HG02981 (cell line): Measurements from ENCODE around the gene C2orf42.
"Not testable (repeated sequence)": the region's sequence is repeated elsewhere in the genome, so short reads cannot be mapped to it uniquely, and the experiment has no call there.

Experiments
- ATAC-seq: cut with Tn5 transposase; IDR thresholded peaks from one replicate; pipeline ENCODE4 v1.9.1; 2021; ENCODE audit warnings: mild to moderate bottlenecking, moderate library complexity; ENCODE audit not compliant: unreplicated experiment

C2orf42 gene

GRCh38 chr2:70173520-70173919 lies 17.3 kb downstream of the C2orf42 start:
- no peak for ATAC-seq

GRCh38 chr2:70169654-70170245 lies 21.1 kb downstream of the C2orf42 start:
- ATAC-seq: not testable (repeated sequence)

GRCh38 chr2:70161069-70161534 lies 29.7 kb downstream of the C2orf42 start:
- peak; percentile 92 for ATAC-seq

DNA sequence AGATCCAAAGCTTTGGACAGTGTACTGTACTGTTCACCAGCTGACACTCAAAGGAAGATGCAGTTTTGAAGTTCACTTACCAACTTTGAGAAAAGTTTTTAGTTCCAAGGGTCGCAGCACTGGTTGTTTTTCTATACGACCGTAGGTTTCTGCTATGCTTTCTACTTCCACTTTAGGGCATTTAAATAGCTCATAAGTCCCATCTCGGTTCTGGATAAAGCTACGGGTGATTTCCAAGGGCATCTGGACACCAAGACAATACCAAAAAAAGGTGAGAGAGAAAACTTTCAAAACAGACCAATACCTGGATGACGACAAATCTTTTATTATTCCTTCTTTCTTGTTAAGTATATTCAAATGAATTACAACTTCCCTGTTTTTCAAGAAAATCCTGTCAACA lies 30.3 kb downstream of the C2orf42 start:
- no peak for ATAC-seq

GRCh38 chr2:70149130-70149686 lies 41.6 kb downstream of the C2orf42 start:
- not testable (repeated sequence) for ATAC-seq

- not testable (repeated sequence) for ATAC-seq
These were observed 42.5 kb downstream of the C2orf42 start for GRCh38 chr2:70148211-70148760.

DNA sequence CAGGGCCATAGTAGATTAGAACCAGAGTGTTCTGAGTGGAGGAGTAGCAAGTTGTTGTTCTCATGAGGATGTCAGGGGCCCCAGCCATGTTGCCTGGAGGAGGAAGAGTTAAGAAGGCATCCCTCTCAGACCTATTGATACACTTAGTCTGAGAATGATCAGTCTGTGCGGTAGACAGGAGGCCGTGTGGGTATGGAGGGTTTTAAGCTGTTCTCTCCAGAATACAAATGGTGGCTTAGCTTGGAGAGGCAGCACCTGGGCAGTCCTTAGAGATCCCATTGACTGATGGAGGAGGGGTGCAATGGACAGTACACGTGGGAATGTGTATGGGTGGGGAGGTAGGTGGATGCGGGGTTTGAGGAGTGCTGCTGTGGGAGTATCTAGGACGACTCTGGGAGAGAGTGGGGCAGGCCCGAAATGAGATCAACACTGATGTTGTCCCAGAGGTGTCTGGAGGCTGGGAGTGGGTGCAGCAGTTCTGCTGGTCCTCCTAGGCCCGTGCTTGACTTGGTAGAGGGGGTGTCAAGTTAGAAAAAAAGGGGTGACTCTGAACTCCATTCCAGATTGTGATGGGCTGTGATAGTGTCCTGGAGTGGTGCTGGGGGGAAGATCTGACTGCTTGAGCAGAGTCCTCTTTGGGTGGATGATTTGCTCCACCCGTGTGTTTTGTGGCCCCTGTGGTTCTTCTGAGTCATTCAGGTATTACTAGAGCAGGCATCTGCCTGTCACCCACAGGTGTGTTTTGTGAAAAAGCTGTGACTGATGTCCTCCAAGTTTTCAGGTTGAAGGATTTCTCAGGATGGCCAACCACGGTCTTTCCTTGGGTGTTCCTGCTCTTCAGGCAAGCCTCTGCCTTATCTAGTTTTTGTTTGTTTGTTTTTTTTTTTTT lies 44.7 kb downstream of the C2orf42 start:
- ATAC-seq: no peak

- ATAC-seq: no peak
These were observed 45.7 kb downstream of the C2orf42 start for GRCh38 chr2:70145144-70145490.

DNA sequence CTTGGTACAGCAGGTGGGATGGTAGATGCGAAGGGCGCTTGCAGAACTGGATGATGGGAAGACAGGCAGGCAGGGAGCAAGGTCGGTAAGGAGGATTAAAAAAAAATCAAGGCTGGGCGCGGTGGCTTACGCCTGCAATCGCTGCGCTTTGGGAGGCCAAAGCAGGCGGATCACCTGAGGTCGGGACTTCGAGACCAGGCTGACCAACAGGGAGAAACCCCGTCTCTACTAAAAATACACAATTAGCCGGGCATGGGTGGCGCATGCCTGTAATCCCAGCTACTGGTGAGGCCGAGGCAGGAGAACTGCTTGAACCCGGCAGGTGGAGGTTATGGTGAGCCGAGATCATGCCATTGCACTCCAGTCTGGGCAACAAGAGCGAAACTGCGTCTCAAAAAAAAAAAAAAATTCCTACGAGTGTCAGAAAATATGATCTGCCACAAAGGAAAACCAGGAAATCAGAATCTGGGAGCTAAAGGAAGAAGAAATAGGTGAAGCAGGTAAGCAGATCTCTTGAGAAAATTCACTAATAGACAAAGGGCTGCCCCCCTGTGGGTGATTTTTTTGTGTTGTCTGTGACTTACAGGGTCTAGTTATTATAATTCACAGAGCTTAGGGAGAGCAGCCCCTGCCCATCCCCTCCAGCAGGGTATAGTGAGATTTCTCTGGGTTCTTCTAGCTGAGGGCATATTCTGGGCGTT lies 46.2 kb downstream of the C2orf42 start:
- ATAC-seq: no peak

DNA sequence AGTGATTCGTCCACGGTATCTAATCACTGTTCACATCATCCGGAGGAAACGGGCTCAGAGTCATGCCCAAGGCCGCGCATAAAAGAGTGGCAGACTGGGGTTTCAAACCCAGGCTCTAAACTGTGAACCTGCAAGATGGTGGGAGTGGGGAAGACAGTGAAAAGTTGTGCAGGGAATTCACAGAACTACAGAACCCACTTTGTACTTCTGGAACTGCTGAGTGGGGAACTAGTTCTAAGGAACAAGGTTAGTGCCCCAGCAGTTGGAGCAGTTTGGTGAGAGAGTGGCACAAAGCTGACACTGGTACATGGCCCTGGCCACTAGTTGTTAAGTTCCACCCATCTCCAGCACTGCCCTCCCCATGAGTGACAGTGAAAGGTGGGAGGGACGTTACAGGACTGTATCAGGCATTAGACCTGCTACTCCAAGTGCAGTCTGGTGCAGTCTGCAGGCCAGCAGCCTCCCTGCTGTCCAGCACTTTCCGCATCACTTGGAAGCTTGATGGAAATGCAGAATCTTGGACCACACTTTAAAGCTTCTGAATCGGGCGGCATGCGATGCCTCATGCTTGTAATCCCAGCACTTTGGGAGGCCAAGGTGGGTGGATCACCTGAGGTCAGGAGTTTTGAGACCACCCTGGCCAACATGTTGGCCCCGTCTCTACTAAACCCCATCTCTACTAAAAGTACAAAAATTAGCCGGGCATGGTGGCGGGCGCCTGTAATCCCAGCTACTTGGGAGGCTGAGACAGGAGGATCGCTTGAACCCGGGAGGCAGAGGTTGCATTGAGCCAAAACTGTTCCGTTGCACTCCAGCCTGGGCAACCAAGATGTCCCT lies 47.3 kb downstream of the C2orf42 start:
- ATAC-seq: no peak

- peak; percentile 62 for ATAC-seq
These were observed 48.1 kb downstream of the C2orf42 start for GRCh38 chr2:70142590-70143313.

DNA sequence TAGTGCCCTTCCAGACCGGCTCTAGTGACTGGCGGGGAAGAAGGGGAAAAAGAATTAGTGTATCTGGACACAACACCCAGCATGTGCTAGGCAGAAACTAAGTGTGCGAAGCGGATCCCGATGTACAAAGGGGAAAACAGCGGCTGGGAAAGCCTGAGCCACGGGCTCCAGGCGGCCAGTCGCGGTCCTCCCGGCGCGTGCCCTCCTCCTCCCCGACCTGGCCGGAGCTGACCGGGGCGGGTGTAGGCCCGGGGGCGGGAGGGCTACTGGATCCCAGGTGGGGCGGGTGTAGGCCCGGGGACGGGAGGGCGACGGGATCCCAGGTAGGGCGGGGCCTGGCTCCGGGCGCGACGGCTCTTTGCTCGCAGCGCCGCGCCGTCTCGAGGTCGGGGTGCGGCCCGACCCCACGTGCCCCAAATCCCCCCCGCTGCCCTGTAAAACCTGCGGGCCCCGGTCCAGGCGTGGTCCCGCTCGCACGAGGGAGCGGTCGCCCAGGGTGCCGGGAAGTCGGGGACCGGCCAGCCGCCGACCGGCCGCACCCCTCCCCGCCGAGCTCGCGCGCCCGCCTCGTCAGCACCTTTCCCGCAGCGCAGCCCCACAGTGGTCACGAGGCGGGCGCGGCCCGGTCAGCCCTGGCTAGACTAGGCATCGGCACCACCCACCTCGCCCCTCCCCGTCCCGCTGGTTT lies 48.8 kb downstream of the C2orf42 start:
- peak; percentile 35 for ATAC-seq

GRCh38 chr2:70141212-70141901 lies 49.5 kb downstream of the C2orf42 start:
- peak; percentile 48 for ATAC-seq

GRCh38 chr2:70140791-70141211 lies 50.0 kb downstream of the C2orf42 start:
- ATAC-seq: no peak

GRCh38 chr2:70134323-70134983 lies 56.4 kb downstream of the C2orf42 start:
- not testable (repeated sequence) for ATAC-seq

- ATAC-seq: no peak
These were observed 57.1 kb downstream of the C2orf42 start for GRCh38 chr2:70133491-70134322.

- no peak for ATAC-seq
These were observed 57.7 kb downstream of the C2orf42 start for GRCh38 chr2:70133127-70133452.
